Trophoblast cell (in vitro differentiated cells and primary cell): Measurements from ENCODE around the gene TOR2A.
"Not testable (repeated sequence)": the region's sequence is repeated elsewhere in the genome, so short reads cannot be mapped to it uniquely, and the experiment has no call there.

Source experiments
- DNase-seq, 2 donors: peaks; one replicate each; pipeline ENCODE4 v3.0.0-alpha.2; 2016
- H2AFZ ChIP-seq: 2 replicates; pipeline ENCODE4 v1.6.1; 2013; ENCODE audit warnings: low read length, moderate library complexity, mild to moderate bottlenecking; ENCODE audit not compliant: insufficient read depth, poor library complexity
- H2AK5ac ChIP-seq: 2 replicates; pipeline ENCODE4 v1.6.1; 2013; ENCODE audit warnings: mild to moderate bottlenecking, low read length
- H2BK120ac ChIP-seq: 2 replicates; pipeline ENCODE4 v1.6.1; 2013; ENCODE audit warnings: low read length, mild to moderate bottlenecking, moderate library complexity; ENCODE audit not compliant: insufficient read depth, poor library complexity
- H2BK12ac ChIP-seq: 2 replicates; pipeline ENCODE4 v1.6.1; 2013; ENCODE audit warnings: mild to moderate bottlenecking, low read length, moderate library complexity
- H2BK5ac ChIP-seq: 2 replicates; pipeline ENCODE4 v1.6.1; 2013; ENCODE audit warnings: low read length, low read depth, moderate library complexity, mild to moderate bottlenecking; ENCODE audit not compliant: poor library complexity
- H3K14ac ChIP-seq: 2 replicates; pipeline ENCODE4 v1.6.1; 2013; ENCODE audit warnings: mild to moderate bottlenecking, low read length
- H3K18ac ChIP-seq: 2 replicates; pipeline ENCODE4 v1.6.1; 2013; ENCODE audit warnings: mild to moderate bottlenecking, low read length
- H3K23ac ChIP-seq: 2 replicates; pipeline ENCODE4 v1.6.1; 2013; ENCODE audit warnings: low read length
- H3K27ac ChIP-seq: 2 replicates; pipeline ENCODE4 v1.5.1; 2013; ENCODE audit warnings: low read depth, mild to moderate bottlenecking, inconsistent platforms, low read length, moderate library complexity
- H3K27me3 ChIP-seq: 2 replicates; pipeline ENCODE4 v1.6.1; 2013; ENCODE audit warnings: inconsistent platforms, mild to moderate bottlenecking, low read length, moderate library complexity; ENCODE audit not compliant: insufficient read depth
- H3K36me3 ChIP-seq, 2 experiments: 1 replicate in 1 of 2; 2 replicates in 1 of 2; pipeline ENCODE4 v1.6.1; 2013; ENCODE audit warnings: low read length in 2 of 2, mild to moderate bottlenecking in 2 of 2, moderate library complexity in 1 of 2; ENCODE audit not compliant: insufficient read depth in 2 of 2, control insufficient read depth in 1 of 2
- H3K4ac ChIP-seq: 2 replicates; pipeline ENCODE4 v1.6.1; 2013; ENCODE audit warnings: low read depth, mild to moderate bottlenecking, low read length, moderate library complexity
- H3K4me1 ChIP-seq, 2 experiments: 1 replicate in 1 of 2; 2 replicates in 1 of 2; pipeline ENCODE4 v1.6.1; 2013; ENCODE audit warnings: low read length in 2 of 2, mild to moderate bottlenecking in 2 of 2, moderate library complexity in 1 of 2; ENCODE audit not compliant: insufficient read depth in 2 of 2, control insufficient read depth in 1 of 2
- H3K4me2 ChIP-seq: 2 replicates; pipeline ENCODE4 v1.6.1; 2013; ENCODE audit warnings: inconsistent platforms, mild to moderate bottlenecking, low read length, moderate library complexity
- H3K4me3 ChIP-seq: 2 replicates; pipeline ENCODE4 v1.5.1; 2013; ENCODE audit warnings: mild to moderate bottlenecking, low read depth, low read length, inconsistent platforms
- H3K79me1 ChIP-seq: one replicate; pipeline ENCODE4 v1.6.1; 2013; ENCODE audit warnings: low read length
- H3K79me2 ChIP-seq: 2 replicates; pipeline ENCODE4 v1.6.1; 2013; ENCODE audit warnings: low read length, mild to moderate bottlenecking; ENCODE audit not compliant: control insufficient read depth, insufficient read depth, poor library complexity
- H3K9ac ChIP-seq: 2 replicates; pipeline ENCODE4 v1.6.1; 2013; ENCODE audit warnings: mild to moderate bottlenecking, low read length
- H3K9me3 ChIP-seq: 2 replicates; pipeline ENCODE4 v1.6.1; 2013; ENCODE audit warnings: low read depth, mild to moderate bottlenecking, control low read depth, inconsistent platforms, low read length; ENCODE audit not compliant: insufficient read depth
- H4K12ac ChIP-seq: 2 replicates; pipeline ENCODE4 v1.6.1; 2013; ENCODE audit warnings: low read depth, mild to moderate bottlenecking, low read length, moderate library complexity
- H4K8ac ChIP-seq: 2 replicates; pipeline ENCODE4 v1.6.1; 2013; ENCODE audit warnings: low read depth, mild to moderate bottlenecking, low read length, moderate library complexity
- H4K91ac ChIP-seq: one replicate; pipeline ENCODE4 v1.6.1; 2013; ENCODE audit warnings: low read depth, mild to moderate bottlenecking, low read length, moderate library complexity
- WGBS: extraction: QIAGEN DNeasy Blood & Tissue Kit; methylation state at CpG from one replicate; pipeline ENCODE4 v1.1.7; 2013; ENCODE audit warnings: missing lambda C conversion rate; ENCODE audit not compliant: insufficient read length, insufficient coverage; ENCODE audit errors: extremely low coverage; 5-methylcytosine and 5-hydroxymethylcytosine counted together

The TOR2A gene

DNA sequence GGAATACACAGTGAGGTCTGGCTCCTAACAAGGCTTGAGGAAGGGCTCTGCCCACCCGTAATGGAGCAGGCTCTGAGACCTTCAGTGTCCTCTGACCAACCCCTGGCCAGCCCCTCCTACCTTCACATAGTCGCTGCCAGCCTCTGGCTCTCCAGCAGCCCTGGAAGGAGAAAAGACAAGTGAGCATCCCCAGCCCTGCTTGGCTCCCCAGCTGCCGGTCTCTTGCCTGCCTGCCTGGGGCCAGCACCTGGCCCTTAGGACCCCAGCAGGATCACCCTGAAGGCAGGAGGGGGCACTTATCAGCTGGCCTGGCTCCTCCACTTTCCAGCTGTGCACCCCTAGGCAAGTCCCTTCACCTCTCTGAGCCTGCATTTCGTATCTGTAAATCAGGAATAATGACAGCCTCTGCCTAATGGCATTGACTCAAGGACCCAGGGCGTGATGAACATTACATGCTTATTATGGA lies 26.4 kb upstream of the TOR2A start:
- Histone ChIP-seq H3K27ac (no peak overlapping the region), H3K79me1 (peaks cover 2% of the 10 kb centered on the region), H2BK120ac (no peak overlapping the region), H3K4me1 (peaks cover 6 to 10% of the 10 kb centered on the region in 2 experiments), H3K9ac (no peak overlapping the region), H3K36me3 (no peaks in the 10 kb centered on the region), H3K18ac (no peak overlapping the region), H3K79me2 (no peaks in the 10 kb centered on the region), H3K4me2 (no peak overlapping the region), H3K4ac (no peak overlapping the region), H3K27me3 (no peaks in the 10 kb centered on the region), H2BK12ac (no peak overlapping the region), H3K9me3 (no peaks in the 10 kb centered on the region), H3K14ac (no peak overlapping the region), H2AFZ (no peak overlapping the region), H3K23ac (no peak overlapping the region), H3K4me3 (no peak overlapping the region), H2BK5ac (no peak overlapping the region), H4K12ac (no peak overlapping the region), H4K91ac (no peak overlapping the region), H4K8ac (no peak overlapping the region), H2AK5ac (no peak overlapping the region)
- DNase-seq = no peak
- WGBS = no CpG with 5 or more reads among the region's 5 CpGs

DNA sequence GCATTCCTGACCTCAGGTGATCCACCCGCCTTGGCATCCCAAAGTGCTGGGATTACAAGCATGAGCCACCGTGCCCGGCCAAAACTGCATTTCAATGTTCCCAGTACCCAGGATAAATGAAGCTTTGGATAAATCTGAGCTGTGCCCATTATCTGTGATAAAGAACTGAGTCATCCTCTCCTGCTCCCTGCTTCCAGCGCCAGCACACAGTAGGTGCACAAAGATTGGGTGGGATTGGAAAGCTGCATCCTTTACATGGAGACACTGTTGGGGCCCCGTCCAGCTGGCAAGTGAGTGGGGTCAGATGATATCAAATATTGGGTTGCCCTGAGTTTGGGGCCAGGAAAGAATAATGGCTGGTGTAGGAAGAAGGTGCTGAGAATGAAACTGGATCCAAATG lies 26.0 kb upstream of the TOR2A start:
- no peak overlapping the region for H3K18ac ChIP-seq
- H3K4ac ChIP-seq = no peak overlapping the region
- H3K79me1 ChIP-seq = peaks cover 2% of the 10 kb centered on the region
- H3K27ac ChIP-seq = no peak overlapping the region
- no peak overlapping the region for H3K4me3 ChIP-seq
- no peak overlapping the region for H4K91ac ChIP-seq
- no peak overlapping the region for H2AK5ac ChIP-seq
- peaks cover 2% of the 10 kb centered on the region for H3K27me3 ChIP-seq
- H3K4me2 ChIP-seq = no peak overlapping the region
- H3K9ac ChIP-seq = no peak overlapping the region
- H2BK5ac ChIP-seq = no peak overlapping the region
- H3K14ac ChIP-seq = no peak overlapping the region
- H3K9me3 ChIP-seq = no peaks in the 10 kb centered on the region
- no peak overlapping the region for H4K12ac ChIP-seq
- no peak overlapping the region for H3K23ac ChIP-seq
- no peak overlapping the region for H2AFZ ChIP-seq
- no peaks in the 10 kb centered on the region for H3K36me3 ChIP-seq
- no peaks in the 10 kb centered on the region for H3K79me2 ChIP-seq
- peaks cover 6 to 10% of the 10 kb centered on the region in 2 experiments for H3K4me1 ChIP-seq
- no peak overlapping the region for H2BK120ac ChIP-seq
- no CpG with 5 or more reads among the region's 5 CpGs for WGBS
- no peak for DNase-seq
- no peak overlapping the region for H2BK12ac ChIP-seq
- H4K8ac ChIP-seq = no peak overlapping the region

DNA sequence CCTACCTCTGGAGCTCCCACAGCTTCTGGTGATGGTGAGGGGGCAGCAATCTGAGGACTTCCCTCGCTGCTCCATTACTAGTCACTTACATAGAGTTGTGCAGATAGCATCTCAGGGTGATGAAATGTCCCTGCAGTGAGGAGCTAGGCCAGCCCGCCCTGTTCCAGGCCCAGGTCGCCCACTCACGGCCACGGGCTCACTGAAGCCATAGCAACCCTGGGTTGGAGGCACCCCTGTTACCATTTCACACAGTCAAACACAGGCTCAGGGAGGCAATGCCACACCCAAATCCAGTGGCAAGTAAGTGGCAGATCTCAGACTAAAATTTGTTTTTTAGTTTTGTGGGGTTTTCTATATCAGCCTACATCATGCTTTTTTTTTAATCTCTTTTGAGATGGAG lies 23.7 kb upstream of the TOR2A start:
- H3K4me3 ChIP-seq = no peak overlapping the region
- H3K14ac ChIP-seq = no peak overlapping the region
- H2BK12ac ChIP-seq = no peak overlapping the region
- H4K12ac ChIP-seq = no peak overlapping the region
- no peak for DNase-seq
- no peak overlapping the region for H3K18ac ChIP-seq
- H3K4me2 ChIP-seq = no peak overlapping the region
- no peak overlapping the region for H2AFZ ChIP-seq
- H3K4ac ChIP-seq = no peak overlapping the region
- no peaks in the 10 kb centered on the region for H3K36me3 ChIP-seq
- H3K9ac ChIP-seq = no peak overlapping the region
- H3K27me3 ChIP-seq = peaks cover 20% of the 10 kb centered on the region
- no peaks in the 10 kb centered on the region for H3K9me3 ChIP-seq
- H3K23ac ChIP-seq = no peak overlapping the region
- H3K4me1 ChIP-seq = peaks cover 6 to 12% of the 10 kb centered on the region in 2 experiments
- H4K8ac ChIP-seq = no peak overlapping the region
- no peak overlapping the region for H4K91ac ChIP-seq
- H2BK5ac ChIP-seq = no peak overlapping the region
- no peak overlapping the region for H3K27ac ChIP-seq
- no peaks in the 10 kb centered on the region for H3K79me2 ChIP-seq
- no peak overlapping the region for H2AK5ac ChIP-seq
- H2BK120ac ChIP-seq = no peak overlapping the region
- peaks cover 2% of the 10 kb centered on the region for H3K79me1 ChIP-seq
- WGBS = no CpG with 5 or more reads among the region's 5 CpGs

DNA sequence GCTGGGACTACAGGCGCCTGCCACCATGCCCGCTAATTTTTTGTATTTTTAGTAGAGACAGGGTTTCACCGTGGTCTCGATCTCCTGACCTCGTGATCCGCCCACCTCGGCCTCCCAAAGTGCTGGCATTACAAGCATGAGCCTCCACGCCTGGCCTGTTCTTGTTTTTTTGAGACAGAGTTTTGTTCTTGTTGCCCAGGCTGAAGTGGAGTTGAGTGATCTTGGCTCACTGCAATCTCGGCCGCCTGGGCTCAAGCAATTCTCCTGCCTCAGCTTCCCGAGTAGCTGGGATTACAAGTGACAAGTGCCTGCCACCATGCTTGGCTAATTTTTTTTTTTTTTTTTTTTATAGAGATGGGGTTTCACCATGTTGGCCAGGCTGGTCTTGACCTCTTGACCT lies 21.7 kb upstream of the TOR2A start:
- not testable (repeated sequence) for H2AK5ac ChIP-seq, H4K91ac ChIP-seq, H3K79me2 ChIP-seq, H3K4ac ChIP-seq, H2BK120ac ChIP-seq, H3K23ac ChIP-seq, H3K36me3 ChIP-seq, H3K9me3 ChIP-seq, H3K4me2 ChIP-seq, H3K18ac ChIP-seq, H3K9ac ChIP-seq, H3K79me1 ChIP-seq, H3K4me3 ChIP-seq, H4K12ac ChIP-seq, H3K4me1 ChIP-seq, H2BK5ac ChIP-seq, H4K8ac ChIP-seq, DNase-seq, H3K14ac ChIP-seq, H3K27ac ChIP-seq, H2BK12ac ChIP-seq, H2AFZ ChIP-seq
- peaks cover 29% of the 10 kb centered on the region for H3K27me3 ChIP-seq
- no CpG with 5 or more reads among the region's 11 CpGs for WGBS
